Measurements from ENCODE around the gene KDR.

KDR gene

GRCh38 chr4:55122235-55122634 lies 3.2 kb downstream of the KDR start:
- no peak for DNase-seq

DNA sequence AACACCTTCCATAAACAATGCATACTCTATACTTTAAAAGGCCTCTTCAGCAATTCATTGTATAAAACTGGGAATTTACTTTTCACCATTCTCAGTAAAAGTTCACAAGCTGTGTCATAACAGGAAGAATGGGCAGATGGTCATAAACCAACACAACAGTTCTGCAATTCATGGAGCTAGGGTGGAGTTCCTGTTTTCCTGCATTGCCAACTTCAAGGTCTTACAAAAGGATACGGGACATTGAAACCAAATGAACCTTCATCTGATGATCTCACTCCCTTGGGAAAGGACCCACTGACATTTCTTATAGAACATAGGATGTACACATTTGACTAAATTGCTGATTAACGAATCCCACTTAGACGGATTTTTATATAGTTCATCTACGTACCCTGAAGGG lies 4.1 kb downstream of the KDR start:
- DNase-seq: no peak

DNA sequence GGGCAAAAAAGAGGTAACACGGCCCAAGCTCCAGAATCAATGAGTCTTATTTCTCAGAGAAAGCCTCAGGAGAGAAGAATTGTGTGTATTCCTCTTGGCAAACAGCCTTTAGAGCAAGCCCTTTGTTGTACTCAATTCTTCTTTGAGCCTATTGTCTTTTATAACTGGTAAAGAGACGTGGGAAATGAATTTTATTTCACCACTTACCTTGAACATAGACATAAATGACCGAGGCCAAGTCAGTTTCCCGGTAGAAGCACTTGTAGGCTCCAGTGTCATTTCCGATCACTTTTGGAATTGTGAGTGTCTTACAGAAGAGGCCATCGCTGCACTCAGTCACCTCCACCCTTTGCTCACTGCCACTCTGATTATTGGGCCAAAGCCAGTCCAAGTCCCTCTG lies 7.0 kb downstream of the KDR start:
- DNase-seq: no peak

DNA sequence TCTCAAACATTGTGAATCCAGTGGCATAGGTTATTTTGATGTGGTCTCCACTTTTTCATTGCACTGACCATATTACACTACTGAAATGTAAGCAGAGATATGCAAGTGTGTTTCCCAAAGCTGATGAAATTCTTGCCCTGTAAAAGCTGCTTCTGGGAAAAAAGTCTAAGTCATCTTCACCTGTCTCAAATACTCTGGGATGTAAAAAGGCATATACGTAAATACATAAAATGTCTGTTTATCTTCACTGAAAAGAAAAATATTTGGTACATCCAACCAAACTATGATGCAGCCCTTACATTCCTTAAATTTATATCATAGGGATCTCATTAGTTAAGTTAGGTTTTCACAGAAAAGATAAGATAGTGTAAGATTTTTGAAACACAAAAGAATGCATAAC lies 7.9 kb downstream of the KDR start:
- DNase-seq: no peak

DNA sequence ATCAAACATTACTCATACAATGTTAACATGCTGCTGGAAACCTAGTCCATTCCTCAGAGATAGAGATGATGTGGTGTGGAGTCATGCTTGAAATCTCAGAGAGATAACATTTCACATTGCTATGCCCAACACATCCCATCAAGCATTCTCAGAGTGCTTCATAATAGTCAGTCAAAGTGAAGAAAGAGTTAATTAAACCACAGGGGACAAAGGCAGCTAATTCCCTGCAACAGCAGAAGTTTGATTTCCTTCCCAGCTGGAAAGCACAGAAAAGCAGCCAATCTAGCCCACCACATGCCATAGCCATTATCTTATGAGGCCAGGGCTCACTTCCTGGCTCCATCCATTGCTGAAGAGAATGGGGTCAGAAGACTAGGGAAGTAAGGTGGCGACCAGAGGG lies 8.9 kb downstream of the KDR start:
- no peak for DNase-seq

DNA sequence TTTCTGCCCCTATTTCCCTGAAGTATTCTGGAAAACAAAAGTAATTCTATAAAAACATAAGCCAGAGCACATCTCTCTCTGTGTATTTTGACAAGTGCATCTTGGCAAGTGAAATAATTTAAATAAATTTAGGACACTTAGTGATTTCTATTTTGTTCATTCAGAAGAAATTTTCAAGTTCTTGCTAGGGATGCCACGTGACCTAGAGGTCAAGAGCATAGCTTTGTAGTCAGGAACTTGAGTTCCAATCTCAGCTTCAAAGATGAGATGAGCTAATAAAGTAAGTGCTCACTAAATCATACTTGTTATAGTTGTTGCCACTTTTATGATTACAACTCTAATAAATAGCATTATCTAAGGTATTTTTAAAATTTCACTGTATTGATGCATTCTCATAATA lies 13.8 kb downstream of the KDR start:
- DNase-seq: no peak

GRCh38 chr4:55110131-55110530 lies 15.3 kb downstream of the KDR start:
- DNase-seq: no peak

- DNase-seq: no peak
These were observed 18.3 kb downstream of the KDR start for GRCh38 chr4:55107054-55107453.

DNA sequence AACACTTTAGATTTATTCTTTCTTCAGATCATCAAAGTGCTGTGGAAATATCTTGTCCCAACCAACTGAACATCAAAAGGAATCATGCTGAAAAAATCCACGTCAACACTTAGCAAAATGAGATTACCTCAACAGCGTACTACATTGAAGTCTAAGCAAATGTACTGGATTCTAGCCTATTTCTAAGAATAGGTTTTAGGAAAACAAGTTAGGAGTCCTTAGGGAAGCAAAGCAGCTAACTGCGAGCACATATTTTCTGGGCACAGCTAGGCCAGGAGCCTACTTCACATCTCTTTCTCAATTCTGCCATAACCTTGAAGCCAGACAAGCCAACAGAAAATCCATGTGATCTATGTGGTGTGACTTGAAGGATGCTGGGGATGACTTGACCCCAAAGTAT lies 22.2 kb downstream of the KDR start:
- DNase-seq: no peak

- no peak for DNase-seq
These were observed 25.6 kb downstream of the KDR start for GRCh38 chr4:55099816-55100215.

GRCh38 chr4:55098456-55099204 lies 26.8 kb downstream of the KDR start:
- DNase-seq: no peak

GRCh38 chr4:55096619-55097018 lies 28.8 kb downstream of the KDR start:
- DNase-seq: no peak

GRCh38 chr4:55096045-55096444 lies 29.4 kb downstream of the KDR start:
- no peak for DNase-seq

GRCh38 chr4:55092504-55092903 lies 32.9 kb downstream of the KDR start:
- DNase-seq: no peak

DNA sequence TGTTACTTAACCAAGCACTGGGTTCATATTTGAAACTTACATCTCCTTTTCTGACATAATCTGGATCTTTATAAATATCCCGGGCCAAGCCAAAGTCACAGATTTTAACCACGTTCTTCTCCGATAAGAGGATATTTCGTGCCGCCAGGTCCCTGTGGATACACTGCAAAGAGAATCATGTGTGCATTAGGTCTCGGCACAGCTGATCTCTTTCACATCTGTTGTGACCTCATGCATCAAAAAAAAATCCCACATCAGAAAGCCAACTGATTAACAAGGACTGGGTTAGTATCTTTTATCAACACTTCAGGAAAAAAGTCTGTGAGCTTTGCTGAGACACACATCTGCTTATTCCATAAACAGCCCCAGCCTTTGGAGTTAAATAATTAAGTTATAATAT lies 35.5 kb downstream of the KDR start:
- DNase-seq: no peak

- DNase-seq: no peak
These were observed 37.5 kb downstream of the KDR start for GRCh38 chr4:55087913-55088260.

DNA sequence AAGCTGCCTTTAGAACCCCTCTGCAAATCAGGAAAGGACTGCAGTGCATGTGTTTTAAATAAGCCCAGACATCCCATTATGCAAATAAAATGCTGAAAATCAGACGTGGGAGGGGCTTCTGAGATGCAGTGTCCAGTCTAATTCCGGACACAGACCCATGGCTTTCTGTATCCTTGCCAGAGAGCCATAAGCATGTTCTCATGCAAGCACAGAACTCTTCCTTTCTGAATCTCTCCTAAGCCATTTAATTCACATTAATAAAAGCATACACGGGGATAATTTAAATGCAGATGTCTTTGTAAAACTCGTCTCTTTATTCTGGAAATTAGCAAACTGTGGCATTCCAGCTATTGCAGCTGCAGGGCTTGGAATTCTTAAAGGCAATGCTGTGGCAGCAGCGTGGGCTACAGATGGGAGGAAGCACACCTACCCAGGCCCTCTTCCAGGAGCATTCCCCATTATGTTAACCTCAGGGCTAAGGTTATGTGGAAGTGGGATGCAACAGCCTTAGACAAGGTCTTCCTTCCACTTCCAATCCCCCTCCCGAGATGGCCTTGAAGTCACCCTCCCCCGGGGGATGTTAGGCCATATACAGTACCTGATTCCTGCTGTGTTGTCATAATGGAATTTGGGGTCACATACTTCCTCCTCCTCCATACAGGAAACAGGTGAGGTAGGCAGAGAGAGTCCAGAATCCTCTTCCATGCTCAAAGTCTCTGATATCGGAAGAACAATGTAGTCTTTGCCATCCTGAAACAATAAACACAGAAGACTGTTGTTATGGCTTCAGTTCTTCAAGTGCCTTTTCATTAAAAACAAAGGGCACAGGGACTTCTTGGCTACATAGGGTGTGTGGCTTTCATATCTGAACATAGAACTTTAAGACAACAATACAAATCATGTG lies 38.1 kb downstream of the KDR start:
- no peak for DNase-seq

- DNase-seq: no peak
These were observed 38.8 kb downstream of the KDR start for GRCh38 chr4:55086578-55086977.

DNA sequence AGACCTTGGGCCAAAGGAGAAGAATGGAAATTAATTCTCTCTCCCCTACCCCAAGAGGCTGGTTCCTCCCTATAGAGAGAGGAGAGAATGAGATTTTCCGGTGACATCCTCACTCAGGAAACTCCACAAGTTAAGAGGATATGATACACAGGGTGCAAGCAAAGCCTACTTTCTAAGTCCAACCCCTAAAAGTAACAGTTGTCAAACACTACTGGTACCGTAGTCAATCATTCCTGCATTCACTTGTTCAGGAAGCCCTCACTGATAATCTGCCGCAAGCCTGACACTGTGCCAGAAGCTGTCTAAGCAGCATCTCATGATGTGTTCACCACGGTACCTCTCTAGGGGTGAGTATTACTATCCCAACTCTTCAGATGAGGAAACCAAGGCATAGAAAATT lies 41.7 kb downstream of the KDR start:
- no peak for DNase-seq

GRCh38 chr4:55082756-55083155 lies 42.6 kb downstream of the KDR start:
- DNase-seq: no peak

DNA sequence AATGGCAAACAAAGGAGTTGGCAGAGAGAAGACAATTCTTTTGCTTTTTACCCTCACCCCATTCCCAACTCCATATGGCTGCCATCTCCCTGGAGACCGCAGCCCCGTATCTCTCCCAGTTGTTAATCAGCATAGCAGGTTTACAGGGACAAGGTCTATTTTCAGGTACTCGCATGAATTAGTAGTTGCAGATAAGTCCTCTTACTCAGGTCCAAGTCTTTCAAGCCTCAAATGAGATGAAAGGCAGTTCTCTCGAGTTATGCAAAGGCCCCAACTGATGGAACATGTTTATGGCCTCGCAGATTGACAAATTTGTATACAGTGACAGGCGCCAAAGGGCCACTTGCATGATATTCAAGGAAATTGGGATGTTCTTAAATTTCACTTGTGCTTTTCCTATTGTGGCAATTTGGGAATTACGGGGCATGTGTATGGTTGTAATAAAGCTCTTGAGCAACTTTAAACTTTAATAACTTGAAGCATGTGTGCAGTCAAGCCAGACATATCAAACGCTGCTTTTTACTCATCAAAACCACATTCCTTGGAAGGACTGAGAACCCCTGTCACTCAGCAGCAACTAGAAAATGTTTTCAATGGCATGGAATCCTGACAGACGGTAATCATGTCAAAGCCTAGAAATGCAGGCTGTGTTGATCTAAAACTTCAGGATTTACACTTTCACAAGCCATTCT lies 45.1 kb downstream of the KDR start:
- DNase-seq: no peak

- no peak for DNase-seq
These were observed 45.8 kb downstream of the KDR start for GRCh38 chr4:55079451-55080173.

- DNase-seq: no peak
These were observed 46.4 kb downstream of the KDR start for GRCh38 chr4:55078987-55079386.

Data from CD4-positive, alpha-beta T cell treated with Interleukin-1 beta for 1 hour (primary cell).